GM19351 (cell line): ENCODE data around the gene DDX47.
"Not testable (repeated sequence)": the region's sequence is repeated elsewhere in the genome, so short reads cannot be mapped to it uniquely, and the experiment has no call there.

Experiments used
- ATAC-seq: cut with Tn5 transposase; IDR thresholded peaks from one replicate; pipeline ENCODE4 v1.9.1; 2021; ENCODE audit warnings: mild to moderate bottlenecking, moderate library complexity; ENCODE audit not compliant: unreplicated experiment

The DDX47 gene

GRCh38 chr12:12796928-12797793 lies 16.0 kb upstream of the DDX47 start:
- ATAC-seq = no peak

DNA sequence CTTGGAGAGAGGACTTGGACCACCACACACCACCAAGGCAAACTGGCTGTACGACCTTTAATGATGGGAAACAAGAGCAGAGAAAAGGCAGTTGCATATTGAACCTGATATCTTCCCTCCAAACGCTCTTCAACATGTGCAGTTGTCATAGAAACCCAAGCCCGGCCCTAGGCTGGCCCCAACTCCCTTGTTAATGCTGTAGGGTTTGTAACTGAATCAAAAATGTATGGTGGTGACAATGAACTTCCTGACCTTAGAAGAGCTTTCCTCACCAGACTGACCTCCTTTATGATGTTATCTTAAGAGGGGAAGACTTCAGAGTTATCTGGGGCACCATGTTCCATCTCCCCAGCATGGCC lies 15.4 kb upstream of the DDX47 start:
- ATAC-seq = no peak

DNA sequence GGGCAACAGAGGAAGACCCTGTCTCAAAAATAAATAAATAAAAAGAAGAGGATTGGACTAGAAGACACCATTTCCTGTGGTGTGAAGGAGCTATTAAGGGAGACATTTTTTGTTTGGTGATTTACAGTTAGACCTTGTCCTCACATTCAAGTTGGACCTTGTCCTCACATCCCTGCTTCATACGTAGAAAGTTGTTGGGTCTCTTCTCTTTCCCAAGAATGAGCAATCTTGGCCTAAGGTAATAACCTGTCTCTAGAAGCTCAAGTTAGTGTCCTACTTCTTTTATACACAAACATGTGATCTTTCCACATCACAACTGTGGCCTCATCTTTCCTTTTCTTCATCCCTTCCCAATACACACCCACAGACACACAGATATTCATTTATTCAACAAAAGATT lies 14.7 kb upstream of the DDX47 start:
- no peak for ATAC-seq

DNA sequence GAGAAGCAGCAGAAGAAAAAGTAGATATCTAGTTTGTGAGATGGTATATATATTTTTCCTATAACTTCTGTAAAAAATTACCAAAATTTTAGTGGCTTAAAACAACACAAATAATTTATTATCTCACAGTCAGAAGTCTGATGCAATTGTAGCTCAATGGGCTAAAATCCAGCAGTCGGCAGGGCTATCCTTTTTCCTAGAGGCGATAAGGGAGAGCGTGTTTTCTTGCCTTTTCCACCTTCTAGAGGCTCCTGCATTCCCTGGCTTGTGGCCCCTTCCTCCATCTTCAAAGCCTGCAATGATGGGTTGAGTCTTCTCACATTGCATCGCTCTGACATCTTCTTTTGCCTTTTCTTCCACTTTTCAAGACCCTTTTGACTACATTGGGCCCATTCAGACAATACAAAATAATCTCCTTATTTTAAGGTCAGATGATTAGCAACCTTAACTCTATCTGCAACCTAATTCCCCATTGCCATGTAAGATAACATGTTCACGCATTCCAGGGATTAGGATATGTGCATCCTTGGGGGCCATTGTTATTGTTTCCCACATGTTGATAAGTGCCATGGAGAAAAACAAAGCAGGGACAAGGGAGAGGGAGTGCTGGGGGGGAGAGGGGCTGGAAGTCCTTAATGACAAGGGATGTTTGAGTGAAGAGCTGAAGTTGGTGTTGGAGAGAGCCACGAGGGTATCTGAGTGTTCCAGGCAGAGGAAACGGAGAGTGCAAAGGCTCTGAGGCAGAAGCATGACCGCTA lies 13.8 kb upstream of the DDX47 start:
- ATAC-seq = no peak

DNA sequence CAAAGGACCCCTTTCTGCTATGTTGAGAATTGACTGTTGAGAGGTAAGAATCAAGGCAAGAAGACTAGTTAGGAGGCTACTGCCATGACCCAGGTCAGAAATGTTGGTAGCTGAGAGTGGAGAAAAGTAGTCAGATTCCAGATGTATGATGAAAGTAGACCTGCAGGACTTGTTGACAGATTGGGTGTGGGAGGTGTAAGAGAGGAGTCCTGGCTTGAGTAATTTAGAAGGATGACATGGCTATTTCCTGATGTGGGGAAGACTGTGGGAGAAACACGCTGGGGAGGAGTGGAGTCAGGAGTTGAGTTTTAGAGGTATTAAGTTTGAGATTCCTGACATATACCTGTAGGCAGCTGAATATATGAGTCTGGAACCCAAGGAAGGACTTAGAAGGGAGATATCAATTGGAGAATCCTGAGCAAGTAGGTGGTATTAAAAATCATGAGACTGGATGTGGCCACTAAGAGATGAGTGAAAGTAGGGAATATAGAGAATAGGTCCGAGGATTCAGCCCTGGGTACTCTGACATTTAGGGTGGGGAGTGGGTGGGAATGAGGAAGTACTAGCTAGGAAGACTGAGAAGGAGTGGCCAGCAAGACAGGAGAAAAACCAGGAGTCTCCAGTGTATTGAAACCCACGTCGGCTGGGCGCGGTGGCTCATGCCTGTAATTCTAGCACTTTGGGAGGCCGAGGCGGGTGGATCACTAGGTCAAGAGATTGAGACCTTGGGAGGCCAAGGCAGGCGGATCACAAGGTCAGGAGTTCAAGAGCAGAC lies 12.6 kb upstream of the DDX47 start:
- ATAC-seq = no peak

DNA sequence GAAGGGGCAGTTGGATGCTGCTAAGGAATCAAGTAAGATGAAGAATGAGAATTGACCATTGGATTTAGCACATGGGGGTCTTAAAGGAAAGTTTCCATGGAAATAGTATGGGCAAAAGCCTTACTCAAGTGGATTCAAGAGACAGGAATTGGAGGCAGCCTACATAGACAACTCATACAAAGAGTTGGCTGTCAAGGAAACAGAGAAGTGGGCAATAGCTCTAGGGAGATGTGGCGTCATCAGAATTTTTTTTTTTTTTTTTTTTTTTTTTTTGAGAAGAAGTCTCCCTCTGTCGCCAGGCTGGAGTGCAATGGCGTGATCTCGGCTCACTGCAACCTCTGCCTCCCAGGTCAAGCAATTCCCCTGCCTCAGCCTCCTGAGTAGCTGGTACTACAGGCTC lies 11.5 kb upstream of the DDX47 start:
- ATAC-seq = not testable (repeated sequence)

DNA sequence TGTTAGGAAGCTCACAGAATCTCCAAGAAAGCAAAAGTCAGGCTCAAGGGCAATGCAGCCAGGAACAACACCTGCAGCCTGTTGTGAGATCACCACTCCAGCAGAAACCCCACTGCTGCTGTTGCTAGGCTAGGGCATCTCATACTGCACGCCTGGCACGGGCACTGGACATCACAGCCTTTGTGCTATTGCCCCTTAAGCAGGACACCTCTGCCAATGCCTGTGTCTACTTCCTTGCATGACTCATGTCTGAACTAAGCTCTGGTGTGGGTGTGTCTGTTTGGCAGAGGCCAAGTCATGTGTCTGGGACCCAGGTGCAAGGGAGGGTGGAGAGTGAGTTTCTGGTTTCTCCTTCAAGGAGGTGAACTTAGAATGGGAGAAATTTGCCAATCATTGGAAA lies 10.0 kb upstream of the DDX47 start:
- ATAC-seq = peak; percentile 88

DNA sequence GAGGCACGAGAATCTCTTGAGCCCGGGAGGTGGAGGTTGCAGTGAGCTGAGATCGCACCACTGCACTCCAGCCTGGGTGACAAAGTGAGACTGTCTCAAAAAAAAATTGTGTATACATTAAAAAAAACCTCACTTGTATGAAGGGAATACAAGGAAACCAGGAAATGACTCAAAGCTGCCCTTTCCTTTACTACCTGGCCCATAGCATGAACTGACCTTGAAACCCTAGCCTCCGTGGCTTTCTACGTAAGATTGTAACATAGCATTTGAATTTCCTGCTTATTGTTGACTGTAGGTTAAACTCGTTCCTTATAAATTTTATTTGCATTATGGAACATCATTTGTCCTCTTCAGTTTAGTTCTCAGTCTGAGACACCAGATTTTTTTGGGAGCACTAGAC lies 9.1 kb upstream of the DDX47 start:
- ATAC-seq = no peak

DNA sequence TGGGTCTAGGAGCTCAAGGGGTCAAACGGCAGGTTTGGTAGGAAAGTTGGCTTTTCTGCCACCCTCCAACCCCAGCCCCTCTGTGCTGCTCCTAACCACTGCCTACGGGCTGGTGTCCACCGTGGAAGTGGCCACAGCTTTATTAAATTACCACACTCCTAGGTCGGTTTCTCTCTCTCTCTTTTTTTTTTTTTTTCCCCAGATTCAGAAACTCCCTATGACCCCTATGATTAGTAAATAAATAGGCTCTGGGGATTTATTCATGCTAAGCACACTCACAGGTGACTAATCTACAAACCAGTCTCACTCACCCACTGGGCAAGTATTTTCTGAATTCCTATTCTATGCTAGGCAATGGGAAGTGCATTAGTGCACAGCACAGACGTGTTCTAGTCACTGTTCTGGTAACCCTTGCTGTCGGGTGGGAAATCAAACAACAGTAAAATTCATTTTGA lies 8.7 kb upstream of the DDX47 start:
- ATAC-seq = no peak

DNA sequence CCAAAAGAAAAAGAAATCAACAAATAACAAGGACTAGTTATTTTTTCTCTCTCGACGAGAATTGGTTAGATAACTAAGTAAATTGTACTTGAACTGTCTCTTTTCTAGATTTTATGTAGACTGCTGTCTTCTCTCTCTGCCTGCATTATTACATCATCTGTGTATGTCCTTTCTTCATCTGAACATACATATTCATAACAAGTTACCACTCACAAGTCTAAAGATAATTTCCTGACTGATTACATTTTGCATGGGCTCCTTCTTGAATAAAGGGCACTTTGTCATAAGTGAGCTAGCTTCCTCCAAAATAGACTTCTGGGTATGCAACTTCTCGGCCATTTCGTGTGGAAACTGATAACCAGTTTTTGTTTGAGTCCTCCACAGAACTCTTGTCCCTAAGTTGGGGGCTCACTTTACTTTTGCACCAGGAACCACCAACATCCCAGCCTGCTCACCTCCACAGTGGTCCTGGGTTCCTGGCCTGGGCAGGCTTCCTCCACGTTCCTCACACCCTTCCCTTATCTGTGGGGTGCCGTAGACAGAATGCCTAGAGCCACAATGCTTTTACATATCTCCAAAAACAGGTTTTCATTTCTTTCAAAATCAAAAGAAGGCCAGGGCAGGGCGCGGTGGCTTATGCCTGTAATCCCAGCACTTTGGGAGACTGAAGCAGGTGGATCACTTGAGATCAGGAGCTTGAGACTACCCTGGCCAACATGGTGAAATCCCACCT lies 6.2 kb upstream of the DDX47 start:
- no peak for ATAC-seq

GRCh38 chr12:12807517-12807903 lies 5.6 kb upstream of the DDX47 start:
- not testable (repeated sequence) for ATAC-seq

GRCh38 chr12:12807970-12808702 lies 5.0 kb upstream of the DDX47 start:
- ATAC-seq = peak; percentile 58

GRCh38 chr12:12810553-12811021 lies 2.6 kb upstream of the DDX47 start:
- ATAC-seq = no peak

- no peak for ATAC-seq
Observed at GRCh38 chr12:12811343-12811742, 1.8 kb upstream of the DDX47 start.

DNA sequence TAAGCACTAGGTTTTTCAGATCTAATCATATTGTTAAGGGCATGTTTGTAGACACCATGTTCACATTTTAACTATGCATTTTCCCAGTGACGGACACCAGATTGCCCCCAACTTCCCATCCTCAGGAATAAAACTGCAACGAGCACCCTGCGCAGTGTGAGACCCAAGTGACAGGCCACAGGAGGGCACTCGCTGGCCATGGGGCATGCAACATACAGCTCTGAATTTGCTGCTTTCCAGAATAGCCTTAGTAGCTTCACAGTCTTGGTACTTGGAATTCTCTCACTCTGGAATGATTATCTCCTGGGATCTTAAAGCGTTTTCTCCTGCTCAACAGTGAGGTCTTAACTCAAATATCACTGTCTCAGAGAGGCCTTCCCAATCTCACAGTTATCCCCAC lies 972 bp upstream of the DDX47 start:
- no peak for ATAC-seq

GRCh38 chr12:12812618-12813119 lies 477 bp upstream of the DDX47 start:
- ATAC-seq = no peak

DNA sequence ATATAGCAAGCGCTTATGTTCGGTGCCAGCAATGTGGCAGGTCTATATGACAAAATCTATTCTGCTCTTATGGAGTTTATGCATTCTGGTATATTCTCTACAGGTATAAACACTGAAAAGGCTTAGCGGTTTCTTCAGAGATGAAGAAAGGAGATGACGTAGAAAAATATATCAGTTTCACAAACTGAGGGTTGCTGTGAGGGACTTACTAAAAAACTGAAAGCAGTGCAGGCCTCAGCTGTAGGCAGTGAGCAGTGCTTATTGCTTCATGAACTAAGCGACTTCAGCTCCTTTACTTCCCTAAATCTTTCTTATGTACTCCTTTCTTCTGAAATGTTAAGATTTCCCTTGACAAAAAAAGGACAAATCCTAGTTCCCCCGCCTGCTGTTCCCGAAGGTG lies 4.5 kb downstream of the DDX47 start:
- ATAC-seq = no peak

GRCh38 chr12:12818701-12819100 lies 5.6 kb downstream of the DDX47 start:
- no peak for ATAC-seq

- no peak for ATAC-seq
Observed at GRCh38 chr12:12819221-12819620, 6.1 kb downstream of the DDX47 start.
